ENCODE measurements around the gene BAG1.

BAG1 gene

GRCh38 chr9:33288235-33288634, 23.7 kb upstream of the BAG1 start:
- H3K9ac ChIP-seq (ENCODE audit: low read length), result no peak overlapping the region
- H3K27me3 ChIP-seq (ENCODE audit: low read length), result no peaks in the 10 kb centered on the region
- H2AFZ ChIP-seq (ENCODE audit: low read depth, low read length, severe bottlenecking), result no peak overlapping the region
- H3F3A ChIP-seq (ENCODE audit: insufficient read depth), result peaks cover 11% of the 10 kb centered on the region
- peaks cover 28% of the 10 kb centered on the region for H3K79me2 ChIP-seq (ENCODE audit: insufficient read depth, low read length)
- H3K4me2 ChIP-seq (ENCODE audit: low read depth, low read length, poor library complexity, severe bottlenecking), result no peak overlapping the region
- TF ChIP-seq EZH2phosphoT487 (conservative IDR thresholded peaks at IDR 0.05; ENCODE audit: low read length), result no peak
- TF ChIP-seq CTCF (IDR thresholded peaks at IDR 0.05; ENCODE audit: insufficient read depth, low read length, poor library complexity, severe bottlenecking), result no peak
- 0 out of 2 replicates have a peak, but pooled peaks cover 9% of the 10 kb centered on the region for H3K36me3 ChIP-seq (ENCODE audit: low read length)
- no peaks in the 10 kb centered on the region for H3K9me2 ChIP-seq (replicated peaks; ENCODE audit: insufficient read depth, low read length)
- no peak overlapping the region for H3K27ac ChIP-seq (ENCODE audit: low read depth, low read length)
- H3K9me3 ChIP-seq (ENCODE audit: insufficient read depth, low read length), result no peaks in the 10 kb centered on the region
- H3K4me3 ChIP-seq (ENCODE audit: insufficient read depth, low read length, poor library complexity, severe bottlenecking), result no peak overlapping the region
- H4K20me1 ChIP-seq (ENCODE audit: low read depth, low read length), result no peaks in the 10 kb centered on the region

GRCh38 chr9:33287087-33287490, 22.6 kb upstream of the BAG1 start:
- Histone ChIP-seq H3K9ac (ENCODE audit: low read length) (no peak overlapping the region), H3F3A (ENCODE audit: insufficient read depth) (peaks cover 11% of the 10 kb centered on the region), H3K9me2 (replicated peaks; ENCODE audit: insufficient read depth, low read length) (no peaks in the 10 kb centered on the region), H3K27ac (ENCODE audit: low read depth, low read length) (no peak overlapping the region), H3K79me2 (ENCODE audit: insufficient read depth, low read length) (peaks cover 17% of the 10 kb centered on the region), H3K27me3 (ENCODE audit: low read length) (no peaks in the 10 kb centered on the region), H3K9me3 (ENCODE audit: insufficient read depth, low read length) (no peaks in the 10 kb centered on the region), H2AFZ (ENCODE audit: low read depth, low read length, severe bottlenecking) (no peak overlapping the region), H3K36me3 (ENCODE audit: low read length) (0 out of 2 replicates have a peak, but pooled peaks cover 3% of the 10 kb centered on the region), H3K4me3 (ENCODE audit: insufficient read depth, low read length, poor library complexity, severe bottlenecking) (no peak overlapping the region), H4K20me1 (ENCODE audit: low read depth, low read length) (no peaks in the 10 kb centered on the region), H3K4me2 (ENCODE audit: low read depth, low read length, poor library complexity, severe bottlenecking) (no peak overlapping the region)
- TF ChIP-seq EZH2phosphoT487 (conservative IDR thresholded peaks at IDR 0.05; ENCODE audit: low read length) (no peak), CTCF (IDR thresholded peaks at IDR 0.05; ENCODE audit: insufficient read depth, low read length, poor library complexity, severe bottlenecking) (peak; percentile 97)

- Histone ChIP-seq H3K4me3 (ENCODE audit: insufficient read depth, low read length, poor library complexity, severe bottlenecking) (no peak overlapping the region), H3K4me2 (ENCODE audit: low read depth, low read length, poor library complexity, severe bottlenecking) (no peak overlapping the region), H3F3A (ENCODE audit: insufficient read depth) (peaks cover 12% of the 10 kb centered on the region), H3K27ac (ENCODE audit: low read depth, low read length) (no peak overlapping the region), H4K20me1 (ENCODE audit: low read depth, low read length) (no peaks in the 10 kb centered on the region), H3K9ac (ENCODE audit: low read length) (no peak overlapping the region), H3K9me3 (ENCODE audit: insufficient read depth, low read length) (no peaks in the 10 kb centered on the region), H3K79me2 (ENCODE audit: insufficient read depth, low read length) (peaks cover under 1% of the 10 kb centered on the region; the same call in 1 of the 2 replicates), H2AFZ (ENCODE audit: low read depth, low read length, severe bottlenecking) (no peak overlapping the region), H3K9me2 (replicated peaks; ENCODE audit: insufficient read depth, low read length) (no peaks in the 10 kb centered on the region), H3K27me3 (ENCODE audit: low read length) (no peaks in the 10 kb centered on the region), H3K36me3 (ENCODE audit: low read length) (peaks cover 6% of the 10 kb centered on the region)
- TF ChIP-seq CTCF (IDR thresholded peaks at IDR 0.05; ENCODE audit: insufficient read depth, low read length, poor library complexity, severe bottlenecking) (no peak), EZH2phosphoT487 (conservative IDR thresholded peaks at IDR 0.05; ENCODE audit: low read length) (no peak)
Observed at GRCh38 chr9:33285502-33285901, 21.0 kb upstream of the BAG1 start.

All from SU-DHL-6 (cell line).